Prostate gland (tissue), 1 donor: ENCODE results near the gene MYL10.

Source experiments
- POLR2A ChIP-seq: fragments of 450-650 bp; IDR thresholded peaks from one replicate; pipeline ENCODE4 v1.6.1; 2016; ENCODE audit warnings: antibody characterized with exemption, mild to moderate bottlenecking
- POLR2AphosphoS5 ChIP-seq: sonication (generic); formaldehyde crosslinking; IDR thresholded peaks from one replicate; pipeline ENCODE4 v1.6.1; 2017; ENCODE audit warnings: antibody characterized with exemption

GRCh38 chr7:101582971-101583370, 46.1 kb downstream of the MYL10 start:
- TF ChIP-seq POLR2AphosphoS5: no peak
- no peak for TF ChIP-seq POLR2A
